GM19023 (cell line): ENCODE results near the gene MAP2K1.
"Not testable (repeated sequence)": the region's sequence is repeated elsewhere in the genome, so short reads cannot be mapped to it uniquely, and the experiment has no call there.

Experiments used
- ATAC-seq: cut with Tn5 transposase; IDR thresholded peaks from one replicate; pipeline ENCODE4 v1.9.1; 2021; ENCODE audit warnings: mild to moderate bottlenecking, moderate library complexity; ENCODE audit not compliant: unreplicated experiment

MAP2K1 gene

GRCh38 chr15:66422347-66422746, 35.6 kb downstream of the MAP2K1 start:
- no peak for ATAC-seq

GRCh38 chr15:66423149-66423548, 36.4 kb downstream of the MAP2K1 start:
- no peak for ATAC-seq

- no peak for ATAC-seq
Measured at GRCh38 chr15:66424963-66425612, 38.4 kb downstream of the MAP2K1 start.

- ATAC-seq, result no peak
Measured at GRCh38 chr15:66425837-66426236, 39.1 kb downstream of the MAP2K1 start.

- no peak for ATAC-seq
Measured at GRCh38 chr15:66429117-66429516, 42.4 kb downstream of the MAP2K1 start.

- no peak for ATAC-seq
Measured at GRCh38 chr15:66429546-66429945, 42.8 kb downstream of the MAP2K1 start.

GRCh38 chr15:66430627-66431255, 44.0 kb downstream of the MAP2K1 start:
- no peak for ATAC-seq

- ATAC-seq, result no peak
Measured at GRCh38 chr15:66433726-66434125, 47.0 kb downstream of the MAP2K1 start.

GRCh38 chr15:66440501-66440900, 53.8 kb downstream of the MAP2K1 start:
- no peak for ATAC-seq

- ATAC-seq, result no peak
Measured at GRCh38 chr15:66452420-66452819, 65.7 kb downstream of the MAP2K1 start.

- no peak for ATAC-seq
Measured at GRCh38 chr15:66452971-66453580, 66.4 kb downstream of the MAP2K1 start.

- ATAC-seq, result no peak
Measured at GRCh38 chr15:66454143-66454542, 67.4 kb downstream of the MAP2K1 start.

- no peak for ATAC-seq
Measured at GRCh38 chr15:66456211-66456610, 69.5 kb downstream of the MAP2K1 start.

- no peak for ATAC-seq
Measured at GRCh38 chr15:66459818-66460615, 73.3 kb downstream of the MAP2K1 start.

- ATAC-seq, result not testable (repeated sequence)
Measured at GRCh38 chr15:66461294-66461693, 74.6 kb downstream of the MAP2K1 start.

GRCh38 chr15:66461917-66462316, 75.2 kb downstream of the MAP2K1 start:
- no peak for ATAC-seq

- ATAC-seq, result no peak
Measured at GRCh38 chr15:66462627-66463026, 75.9 kb downstream of the MAP2K1 start.

- ATAC-seq, result not testable (repeated sequence)
Measured at GRCh38 chr15:66465294-66465693, 78.6 kb downstream of the MAP2K1 start.

GRCh38 chr15:66467162-66468040, 80.7 kb downstream of the MAP2K1 start:
- ATAC-seq, result not testable (repeated sequence)

GRCh38 chr15:66470825-66471224, 84.1 kb downstream of the MAP2K1 start:
- not testable (repeated sequence) for ATAC-seq
